GM23248 (cell line): Measurements from ENCODE around the gene MSANTD1.

Source experiments
- EZH2 ChIP-seq: fragments of 200-600 bp; sonication (generic); IDR thresholded peaks from 2 replicates; pipeline ENCODE4 v1.6.1; 2018; ENCODE audit warnings: antibody characterized with exemption, mild to moderate bottlenecking; ENCODE audit not compliant: insufficient read depth, poor library complexity, severe bottlenecking
- EZH2phosphoT487 ChIP-seq: fragments of 200-600 bp; sonication (generic); IDR thresholded peaks from 2 replicates; pipeline ENCODE4 v1.6.1; 2018; ENCODE audit warnings: antibody characterized with exemption, moderate library complexity, mild to moderate bottlenecking, low read depth; ENCODE audit not compliant: insufficient read depth

GRCh38 chr4:3304831-3305609 is 56.1 kb downstream of the MSANTD1 start:
- TF ChIP-seq EZH2 (no peak), EZH2phosphoT487 (no peak)
